Fibroblast of pulmonary artery (primary cell): ENCODE results near the gene ADAMTS2.

Experiments used
- DNase-seq: peaks from one replicate; pipeline ENCODE4 v3.0.0-alpha.2; 2010; ENCODE audit warnings: low read depth
- H3K4me3 ChIP-seq: replicated peaks from 2 replicates; pipeline ENCODE4 v1.5.1; 2011; ENCODE audit warnings: low read depth, mild to moderate bottlenecking, control low read depth, low read length, moderate library complexity
- CTCF ChIP-seq: IDR thresholded peaks from 2 replicates; pipeline ENCODE4 v1.5.1; 2011; ENCODE audit warnings: mild to moderate bottlenecking, control low read depth, low read length, inconsistent platforms; ENCODE audit errors: missing control alignments

Gene ADAMTS2

DNA sequence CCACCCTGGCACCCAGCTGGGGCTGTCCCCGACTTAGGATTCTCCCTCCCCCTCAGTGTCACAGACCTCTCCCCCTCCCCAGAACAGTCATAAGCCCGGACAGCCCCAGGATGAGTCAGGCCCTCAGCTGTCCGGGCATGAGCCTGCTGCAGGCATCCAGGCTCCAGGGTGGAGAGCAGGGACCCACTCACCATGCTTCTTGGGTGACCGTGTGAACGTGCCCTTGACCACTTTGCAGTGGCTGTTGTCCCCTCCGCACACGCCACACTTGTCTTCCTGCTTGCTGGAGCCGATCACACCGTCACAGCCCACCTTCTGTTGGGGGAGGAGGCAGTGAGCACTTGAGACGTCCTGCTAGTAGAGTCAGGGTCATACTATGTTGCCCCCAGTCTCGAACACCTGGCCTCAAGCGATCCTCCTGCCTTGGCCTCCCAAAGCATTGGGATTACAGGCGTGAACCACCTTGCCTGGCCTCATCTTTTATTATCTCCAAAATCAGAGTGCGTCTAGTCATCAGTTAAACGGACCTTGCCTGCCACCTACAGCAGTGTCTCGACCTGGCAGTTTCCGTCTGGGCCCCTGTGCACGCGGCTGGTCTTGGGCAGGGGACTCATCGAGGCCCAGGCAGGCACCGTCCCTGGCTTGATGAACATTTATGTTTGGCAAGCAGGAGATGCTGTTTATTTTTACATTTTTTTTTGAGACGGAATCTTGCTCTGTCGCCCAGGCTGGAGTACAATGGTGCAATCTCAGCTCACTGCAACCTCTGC lies 212.5 kb downstream of the ADAMTS2 start:
- no peak overlapping the region for H3K4me3 ChIP-seq
- no peak for DNase-seq
- TF ChIP-seq CTCF: no peak

DNA sequence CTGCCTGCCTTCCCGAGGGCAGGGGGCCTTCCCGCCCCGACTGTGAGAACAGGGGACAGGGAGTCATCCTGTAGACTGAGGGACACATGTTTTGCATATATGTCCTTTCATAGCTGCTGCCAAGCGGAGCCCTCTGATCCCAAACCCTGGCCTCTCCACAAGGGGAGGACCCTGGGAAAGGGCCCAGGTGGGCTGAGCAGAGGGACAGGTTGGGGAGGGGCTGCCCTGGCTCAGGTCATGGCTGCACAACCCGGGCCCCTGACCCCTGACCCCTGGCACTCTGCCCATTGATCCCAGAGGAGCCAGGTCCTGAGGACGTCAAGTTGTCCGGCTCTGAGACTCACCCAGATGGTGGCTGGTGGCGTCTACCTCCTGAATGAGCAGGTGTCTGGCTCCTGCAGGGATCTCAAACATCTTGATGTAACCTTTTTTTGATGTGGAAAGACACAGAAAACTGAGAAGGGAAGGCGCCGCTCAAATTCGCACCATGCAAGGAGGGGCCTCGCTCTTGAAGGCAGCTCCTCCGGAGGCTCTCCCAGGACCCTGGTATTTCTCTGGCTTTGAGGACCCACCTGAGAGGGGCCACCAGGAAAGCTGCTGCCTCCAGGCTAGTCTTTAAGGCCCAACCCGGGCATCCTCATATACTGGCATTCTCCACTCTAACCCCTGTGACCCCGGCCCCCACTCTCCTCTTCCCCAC lies 213.2 kb downstream of the ADAMTS2 start:
- DNase-seq: no peak
- TF ChIP-seq CTCF: no peak
- no peak overlapping the region for H3K4me3 ChIP-seq

- DNase-seq: no peak
- H3K4me3 ChIP-seq: no peak overlapping the region
- TF ChIP-seq CTCF: no peak
Observed at GRCh38 chr5:179131321-179131835, 213.9 kb downstream of the ADAMTS2 start.

DNA sequence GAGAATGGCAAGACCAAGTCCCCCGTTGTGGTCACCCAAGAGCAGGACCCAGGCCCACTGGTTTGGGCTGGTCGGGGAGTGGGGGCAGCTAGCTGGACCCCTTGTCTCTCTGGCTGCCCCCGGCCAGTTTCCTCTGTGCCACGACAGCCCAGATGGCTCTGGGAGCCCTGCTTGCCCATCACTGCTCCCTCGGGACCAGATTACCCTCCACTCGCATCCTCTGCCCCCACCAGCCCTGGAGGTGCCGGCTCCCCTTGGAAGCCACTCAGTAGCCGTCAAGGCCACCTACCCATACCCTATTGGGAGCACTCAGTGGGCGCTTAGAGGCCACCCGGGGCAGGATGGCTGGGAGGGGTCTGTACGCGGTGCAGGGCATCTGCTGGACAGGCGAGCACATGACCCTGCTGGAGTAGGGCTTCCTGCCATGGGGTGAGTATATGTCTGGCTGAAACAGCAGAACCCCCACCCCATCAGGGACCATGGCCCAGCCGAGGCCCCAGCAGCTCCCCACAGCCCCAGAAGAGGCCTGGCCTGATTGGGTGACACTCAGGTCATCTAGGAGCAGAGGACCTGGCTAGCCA lies 215.1 kb downstream of the ADAMTS2 start:
- DNase-seq: no peak
- H3K4me3 ChIP-seq: no peak overlapping the region
- no peak for TF ChIP-seq CTCF

DNA sequence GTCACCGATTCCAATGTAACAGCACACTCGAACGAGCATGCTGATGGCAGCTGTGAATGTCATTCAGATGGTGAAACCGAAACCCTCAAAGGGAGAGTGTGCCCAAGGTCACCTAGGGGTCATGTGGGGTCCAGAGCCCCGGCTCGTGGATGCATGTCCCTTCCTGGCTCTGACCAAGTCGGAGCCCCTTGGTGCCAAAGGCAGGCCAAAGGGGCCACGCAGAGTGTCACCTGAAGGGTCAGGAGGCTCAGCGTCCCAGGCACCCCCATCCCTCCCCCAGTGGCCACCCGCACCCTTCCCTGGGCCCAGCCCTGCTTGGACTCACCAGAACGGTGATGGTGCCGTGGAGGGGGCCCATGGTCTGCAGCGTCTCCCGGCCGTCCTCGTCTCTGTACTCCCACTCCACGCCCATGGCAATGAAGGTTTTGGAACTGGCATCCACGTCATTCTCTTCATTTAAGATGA lies 215.6 kb downstream of the ADAMTS2 start:
- H3K4me3 ChIP-seq: no peak overlapping the region
- DNase-seq: no peak
- no peak for TF ChIP-seq CTCF

DNA sequence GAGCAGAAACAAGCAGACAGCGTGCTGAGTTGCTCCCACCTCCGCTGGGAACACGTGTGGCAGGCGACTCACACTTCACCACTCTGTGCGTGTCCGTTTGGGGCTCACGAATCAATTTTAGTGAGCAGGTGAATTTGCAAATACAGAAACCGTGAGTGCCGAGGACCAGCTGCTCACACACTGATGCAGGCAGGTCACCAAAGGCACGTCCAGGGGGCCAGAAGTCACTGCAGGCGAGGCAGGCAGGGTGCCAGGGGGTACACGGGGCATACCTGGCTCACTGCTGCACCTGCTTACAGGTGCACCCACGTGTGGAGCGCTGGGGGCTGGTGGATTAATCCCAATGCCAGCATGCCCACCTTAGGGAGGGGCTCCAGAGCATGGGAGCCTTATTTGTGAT lies 216.3 kb downstream of the ADAMTS2 start:
- DNase-seq: no peak
- no peak for TF ChIP-seq CTCF
- H3K4me3 ChIP-seq: no peak overlapping the region
